ENCODE results near the gene WNT3. TPM values are rescaled to one million over a fixed set of nuclear protein-coding genes. Genes with fewer than 3 reads are reported as not detected.

The WNT3 gene
- total RNA-seq, 2 experiments from 2014 or later: 4.9 to 5.1 TPM

DNA sequence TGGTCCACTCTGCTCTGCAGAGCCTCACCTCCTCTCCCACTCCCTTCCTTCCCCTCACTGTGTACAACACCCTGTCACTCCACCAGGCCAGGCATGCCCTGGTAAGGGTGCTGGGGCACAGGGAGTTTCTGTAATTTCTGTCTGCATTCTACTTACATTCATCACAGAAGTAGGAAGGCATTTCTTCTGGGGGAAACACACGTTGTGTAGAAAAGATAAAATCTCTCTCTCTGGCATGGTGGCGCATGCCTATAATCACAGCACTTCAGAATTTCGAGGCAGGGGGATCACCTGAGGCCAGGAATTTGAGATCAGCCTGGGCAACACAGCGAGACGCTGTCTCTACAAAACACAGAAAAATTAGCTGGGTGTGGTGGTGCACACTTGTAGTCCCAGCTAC, 27.0 kb downstream of the WNT3 start:
- DNase-seq (ENCODE audit: low spot score): no peak
- ChIA-PET CTCF (ENCODE audit: unreplicated experiment) (no interaction called here), POLR2A (no interaction called here)
- H3K4me1 ChIP-seq (ENCODE audit: insufficient read depth, low read length, poor library complexity, severe bottlenecking): no peaks in the 10 kb centered on the region
- TF ChIP-seq EZH2phosphoT487 (IDR thresholded peaks at IDR 0.05; ENCODE audit: borderline replicate concordance, low read depth, low read length) (no peak), CTCF (conservative IDR thresholded peaks at IDR 0.05; ENCODE audit: low read length) (no peak)
- H3K4me3 ChIP-seq (ENCODE audit: low read depth, low read length, poor library complexity, severe bottlenecking): no peak overlapping the region
- intact Hi-C loops (cut with micrococcal nuclease; ENCODE audit: unreplicated experiment): no loop called here
- no peaks in the 10 kb centered on the region for H3K36me3 ChIP-seq (ENCODE audit: insufficient read depth, low read length)
- no peak overlapping the region for H3K27ac ChIP-seq (ENCODE audit: low read depth, low read length, poor library complexity, severe bottlenecking)
- H4K20me1 ChIP-seq (ENCODE audit: insufficient read depth, low read length): no peaks in the 10 kb centered on the region
- no peaks in the 10 kb centered on the region for H3K9me3 ChIP-seq (ENCODE audit: low read length)
- H3K4me2 ChIP-seq (ENCODE audit: low read length): no peak overlapping the region
- BruUV-seq (replicated peaks): no TSS peak
- H3K79me2 ChIP-seq (ENCODE audit: insufficient read depth, low read depth, low read length): no peaks in the 10 kb centered on the region
- no peaks in the 10 kb centered on the region for H3K9me2 ChIP-seq (ENCODE audit: insufficient read depth, low read length)
- no peak overlapping the region for H2AFZ ChIP-seq (ENCODE audit: low read length)

DNA sequence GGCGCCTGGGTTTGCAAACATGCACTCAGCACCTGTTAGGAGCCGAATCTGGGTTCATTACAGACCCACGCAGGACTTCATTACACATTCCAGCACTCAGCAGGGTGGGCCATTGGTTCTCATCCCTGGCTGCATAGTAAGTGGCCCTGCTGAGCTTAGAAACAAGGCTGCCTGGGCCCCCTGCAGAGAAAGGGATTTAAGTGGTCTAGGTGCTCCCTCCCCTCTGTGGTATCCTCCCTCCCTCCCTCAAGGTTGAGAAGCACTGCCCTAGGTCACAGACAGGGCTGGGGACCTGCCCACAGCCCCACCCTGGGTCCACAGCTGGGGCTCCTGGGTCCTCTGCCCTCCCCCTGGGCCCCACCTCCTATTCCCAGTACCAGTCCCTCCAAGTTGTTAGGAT, 28.3 kb downstream of the WNT3 start:
- DNase-seq (ENCODE audit: low spot score): no peak
- POLR2A ChIA-PET: no interaction called here
- intact Hi-C loops (cut with micrococcal nuclease; ENCODE audit: unreplicated experiment): no loop called here

GRCh38 chr17:46789610-46790009, 28.9 kb downstream of the WNT3 start:
- no TSS peak for BruUV-seq (replicated peaks)
- no peak overlapping the region for H3K4me3 ChIP-seq (ENCODE audit: low read depth, low read length, poor library complexity, severe bottlenecking)
- DNase-seq (ENCODE audit: low spot score): no peak
- no peaks in the 10 kb centered on the region for H3K9me2 ChIP-seq (ENCODE audit: insufficient read depth, low read length)
- H3K4me1 ChIP-seq (ENCODE audit: insufficient read depth, low read length, poor library complexity, severe bottlenecking): no peaks in the 10 kb centered on the region
- intact Hi-C loops (cut with micrococcal nuclease; ENCODE audit: unreplicated experiment): no loop called here
- H3K27ac ChIP-seq (ENCODE audit: low read depth, low read length, poor library complexity, severe bottlenecking): no peak overlapping the region
- H2AFZ ChIP-seq (ENCODE audit: low read length): no peak overlapping the region
- no peak for TF ChIP-seq CTCF (conservative IDR thresholded peaks at IDR 0.05; ENCODE audit: low read length)
- no peak for TF ChIP-seq EZH2phosphoT487 (IDR thresholded peaks at IDR 0.05; ENCODE audit: borderline replicate concordance, low read depth, low read length)
- no peak overlapping the region for H3K4me2 ChIP-seq (ENCODE audit: low read length)
- no peaks in the 10 kb centered on the region for H4K20me1 ChIP-seq (ENCODE audit: insufficient read depth, low read length)
- ChIA-PET POLR2A (no interaction called here), CTCF (ENCODE audit: unreplicated experiment) (no interaction called here)
- no peaks in the 10 kb centered on the region for H3K79me2 ChIP-seq (ENCODE audit: insufficient read depth, low read depth, low read length)
- no peaks in the 10 kb centered on the region for H3K9me3 ChIP-seq (ENCODE audit: low read length)
- no peaks in the 10 kb centered on the region for H3K36me3 ChIP-seq (ENCODE audit: insufficient read depth, low read length)

More for the DNA sequence above, 28.3 kb downstream of the WNT3 start:
- H2AFZ ChIP-seq (ENCODE audit: low read length): no peak overlapping the region
- no peak overlapping the region for H3K4me3 ChIP-seq (ENCODE audit: low read depth, low read length, poor library complexity, severe bottlenecking)
- H3K4me2 ChIP-seq (ENCODE audit: low read length): no peak overlapping the region
- H4K20me1 ChIP-seq (ENCODE audit: insufficient read depth, low read length): no peaks in the 10 kb centered on the region
- no peaks in the 10 kb centered on the region for H3K36me3 ChIP-seq (ENCODE audit: insufficient read depth, low read length)
- TF ChIP-seq EZH2phosphoT487 (IDR thresholded peaks at IDR 0.05; ENCODE audit: borderline replicate concordance, low read depth, low read length) (no peak), CTCF (conservative IDR thresholded peaks at IDR 0.05; ENCODE audit: low read length) (no peak)
- H3K4me1 ChIP-seq (ENCODE audit: insufficient read depth, low read length, poor library complexity, severe bottlenecking): no peaks in the 10 kb centered on the region
- no peaks in the 10 kb centered on the region for H3K79me2 ChIP-seq (ENCODE audit: insufficient read depth, low read depth, low read length)
- no peak overlapping the region for H3K27ac ChIP-seq (ENCODE audit: low read depth, low read length, poor library complexity, severe bottlenecking)
- CTCF ChIA-PET (ENCODE audit: unreplicated experiment): no interaction called here
- no peaks in the 10 kb centered on the region for H3K9me2 ChIP-seq (ENCODE audit: insufficient read depth, low read length)
- H3K9me3 ChIP-seq (ENCODE audit: low read length): no peaks in the 10 kb centered on the region
- BruUV-seq (replicated peaks): no TSS peak
